H1 (cell line): ENCODE data around the gene SNX15. TPM values are rescaled to one million over a fixed set of nuclear protein-coding genes. Genes with fewer than 3 reads are reported as not detected.

Experiments used
- CTCF ChIA-PET: fragments of 300-600 bp; sonication (Branson Sonifier 250); formaldehyde crosslinking; loops from one replicate; lab custom pipeline; 2021; ENCODE audit not compliant: partially characterized antibody; lab: Charles Lee
- POLR2A ChIA-PET: fragments of 300-600 bp; sonication (Branson Sonifier 250); formaldehyde crosslinking; loops from one replicate; lab custom pipeline; 2021; ENCODE audit warnings: inconsistent platforms; ENCODE audit not compliant: partially characterized antibody; lab: Charles Lee
- DNase-seq, 2 experiments: peaks; one replicate each; pipeline versions ENCODE4 v3.0.0 to v3.0.0-alpha.2; 2010 to 2022; ENCODE audit warnings: low spot score in 2 of 2, low read depth in 1 of 2, mixed read lengths in 1 of 2
- FAIRE-seq: peaks from 2 replicates; lab custom pipeline; 2011; peaks lifted over from hg19 to GRCh38; lab: Jason Lieb, UNC
- H2AFZ ChIP-seq: 2 replicates; pipeline ENCODE4 v1.8.1; 2012; ENCODE audit warnings: low read length, inconsistent platforms
- H2AK5ac ChIP-seq: 2 replicates; pipeline ENCODE4 v1.6.1; 2013; ENCODE audit warnings: low read depth, low read length
- H2BK120ac ChIP-seq: replicated peaks from 2 replicates; pipeline ENCODE3; 2013; ENCODE audit warnings: low read depth, low read length, inconsistent platforms
- H2BK12ac ChIP-seq: 2 replicates; pipeline ENCODE4 v1.6.1; 2013; ENCODE audit warnings: low read depth, low read length
- H2BK15ac ChIP-seq: 2 replicates; pipeline ENCODE4 v1.6.1; 2013; ENCODE audit warnings: low read length
- H2BK20ac ChIP-seq: 2 replicates; pipeline ENCODE4 v1.6.1; 2013; ENCODE audit warnings: low read length
- H2BK5ac ChIP-seq: 2 replicates; pipeline ENCODE4 v1.6.1; 2013; ENCODE audit warnings: low read depth, low read length
- H3K14ac ChIP-seq: 2 replicates; pipeline ENCODE4 v1.6.1; 2013; ENCODE audit warnings: inconsistent platforms; ENCODE audit not compliant: insufficient read length
- H3K18ac ChIP-seq: 2 replicates; pipeline ENCODE4 v1.6.1; 2013; ENCODE audit warnings: low read length; ENCODE audit errors: extremely low read depth
- H3K23ac ChIP-seq: 2 replicates; pipeline ENCODE4 v1.6.1; 2013; ENCODE audit warnings: inconsistent platforms; ENCODE audit not compliant: insufficient read length
- H3K23me2 ChIP-seq: 2 replicates; pipeline ENCODE4 v1.6.1; 2013; ENCODE audit warnings: low read depth, low read length
- H3K27ac ChIP-seq: 2 replicates; pipeline ENCODE4 v1.6.1; 2011; ENCODE audit warnings: low read depth, low read length, inconsistent platforms
- H3K27me3 ChIP-seq, 4 experiments: replicated peaks in 1 of 4; 1 replicate in 1 of 4; 2 replicates in 3 of 4; pipeline versions ENCODE4 v1.6.1 to v1.8.1; 2011 to 2013; ENCODE audit warnings: low read length in 3 of 4, mild to moderate bottlenecking in 3 of 4, inconsistent platforms in 2 of 4, mixed read lengths in 2 of 4, moderate library complexity in 1 of 4; ENCODE audit not compliant: control insufficient read depth in 3 of 4, insufficient read depth in 3 of 4; ENCODE audit errors: extremely low read depth in 1 of 4
- H3K36me3 ChIP-seq, 4 experiments: 2 replicates each; pipeline versions ENCODE4 v1.6.1 to v1.8.1; 2011 to 2013; ENCODE audit warnings: mild to moderate bottlenecking in 4 of 4, low read length in 3 of 4, moderate library complexity in 2 of 4, control low read depth in 1 of 4, inconsistent platforms in 1 of 4; ENCODE audit not compliant: insufficient read depth in 4 of 4, control insufficient read depth in 2 of 4
- H3K4ac ChIP-seq: replicated peaks from 2 replicates; pipeline ENCODE3; 2013; ENCODE audit warnings: low read length, low read depth, mixed read lengths, inconsistent platforms; ENCODE audit not compliant: insufficient read length
- H3K4me1 ChIP-seq, 4 experiments: replicated peaks in 1 of 4; 1 replicate in 1 of 4; 2 replicates in 3 of 4; pipeline versions ENCODE4 v1.6.1 to v1.8.1; 2011 to 2013; ENCODE audit warnings: low read length in 3 of 4, inconsistent platforms in 2 of 4, mixed read lengths in 1 of 4; ENCODE audit not compliant: insufficient read depth in 4 of 4, control insufficient read depth in 3 of 4
- H3K4me2 ChIP-seq, 2 experiments: 2 replicates each; pipeline versions ENCODE4 v1.6.1 to v1.8.1; 2011 to 2013; ENCODE audit warnings: low read depth in 2 of 2, low read length in 2 of 2, control low read depth in 1 of 2, inconsistent platforms in 1 of 2, mild to moderate bottlenecking in 1 of 2; ENCODE audit not compliant: insufficient read depth in 1 of 2
- H3K4me3 ChIP-seq, 4 experiments: fragments of 200-600, 300-600 bp in 1 of 4; sonication (generic), shearing (Covaris generic), sonication (Bioruptor Twin) in 1 of 4; 2 replicates each; pipeline versions ENCODE4 v1.5.1 to v1.8.1; 2011 to 2016; ENCODE audit warnings: low read length in 4 of 4, low read depth in 3 of 4, control low read depth in 2 of 4, inconsistent platforms in 2 of 4, mild to moderate bottlenecking in 2 of 4, mixed read lengths in 1 of 4, moderate library complexity in 1 of 4; ENCODE audit not compliant: insufficient read depth in 2 of 4; ENCODE audit errors: extremely low read depth in 1 of 4
- H3K56ac ChIP-seq: replicated peaks from 2 replicates; pipeline ENCODE3; 2013; ENCODE audit warnings: low read depth, mild to moderate bottlenecking, mixed read lengths, low read length, inconsistent platforms; ENCODE audit not compliant: insufficient read length
- H3K79me1 ChIP-seq: 2 replicates; pipeline ENCODE4 v1.6.1; 2013; ENCODE audit warnings: low read depth, low read length, control low read depth
- H3K79me2 ChIP-seq, 2 experiments: 2 replicates each; pipeline versions ENCODE4 v1.6.1 to v1.8.1; 2012 to 2013; ENCODE audit warnings: low read length in 2 of 2, mild to moderate bottlenecking in 2 of 2, inconsistent platforms in 1 of 2; ENCODE audit not compliant: insufficient read depth in 2 of 2, control insufficient read depth in 1 of 2
- H3K9ac ChIP-seq, 4 experiments: replicated peaks in 1 of 4; 1 replicate in 1 of 4; 2 replicates in 3 of 4; pipeline versions ENCODE4 v1.6.1 to v1.8.1; 2011 to 2013; ENCODE audit warnings: low read depth in 3 of 4, low read length in 3 of 4, control low read depth in 2 of 4, mild to moderate bottlenecking in 2 of 4, moderate library complexity in 2 of 4, inconsistent platforms in 1 of 4; ENCODE audit errors: extremely low read depth in 1 of 4
- H3K9me3 ChIP-seq, 2 experiments: 2 replicates each; pipeline versions ENCODE4 v1.6.1 to v1.8.1; 2012 to 2013; ENCODE audit warnings: mild to moderate bottlenecking in 2 of 2, moderate library complexity in 2 of 2, control low read depth in 1 of 2, inconsistent platforms in 1 of 2, low read depth in 1 of 2, low read length in 1 of 2, mixed read lengths in 1 of 2; ENCODE audit not compliant: insufficient read depth in 2 of 2
- H4K20me1 ChIP-seq, 2 experiments: replicated peaks in 1 of 2; 2 replicates each; pipeline versions ENCODE3 to v1.8.1; 2011 to 2013; ENCODE audit warnings: inconsistent platforms in 2 of 2, low read length in 2 of 2, mild to moderate bottlenecking in 1 of 2; ENCODE audit not compliant: insufficient read depth in 2 of 2, control insufficient read depth in 1 of 2
- H4K5ac ChIP-seq: 2 replicates; pipeline ENCODE4 v1.6.1; 2013; ENCODE audit warnings: low read length, low read depth, mixed read lengths, inconsistent platforms; ENCODE audit not compliant: insufficient read length
- H4K8ac ChIP-seq: 2 replicates; pipeline ENCODE4 v1.8.0; 2013; ENCODE audit warnings: mild to moderate bottlenecking, moderate library complexity, low read length, inconsistent platforms; ENCODE audit not compliant: insufficient read depth; ENCODE audit errors: extremely low read depth
- H4K91ac ChIP-seq: replicated peaks from 2 replicates; pipeline ENCODE3; 2013; ENCODE audit warnings: low read length, mixed read lengths, inconsistent platforms; ENCODE audit not compliant: insufficient read length
- ATF3 ChIP-seq: IDR thresholded peaks from 2 replicates; pipeline ENCODE4 v1.6.1; 2011; ENCODE audit warnings: low read depth, mild to moderate bottlenecking, low read length; ENCODE audit not compliant: insufficient read depth
- EGR1 ChIP-seq: IDR thresholded peaks from 2 replicates; pipeline ENCODE4 v1.6.1; 2011; ENCODE audit warnings: low read depth, low read length, borderline replicate concordance
- EP300 ChIP-seq, 2 experiments: IDR thresholded peaks; 1 replicate in 1 of 2; 2 replicates in 1 of 2; pipeline ENCODE4 v1.6.1; 2011 to 2012; ENCODE audit warnings: low read depth in 2 of 2, low read length in 2 of 2, mild to moderate bottlenecking in 2 of 2, borderline replicate concordance in 1 of 2, inconsistent platforms in 1 of 2, moderate library complexity in 1 of 2
- HDAC6 ChIP-seq: IDR thresholded peaks from one replicate; pipeline ENCODE4 v1.7.1; 2012; ENCODE audit warnings: low read depth, mild to moderate bottlenecking, inconsistent platforms, low read length, moderate library complexity
- JUN ChIP-seq: IDR thresholded peaks from 2 replicates; pipeline ENCODE4 v1.6.1; 2011; ENCODE audit warnings: low read depth, mild to moderate bottlenecking, improper control_type of control experiment, low read length
- KDM1A ChIP-seq: fragments of 200-600, 300-600 bp; sonication (generic); IDR thresholded peaks from 2 replicates; pipeline ENCODE4 v1.7.1; 2016; ENCODE audit warnings: mild to moderate bottlenecking, low read length, borderline replicate concordance
- NRF1 ChIP-seq: IDR thresholded peaks from 2 replicates; pipeline ENCODE4 v1.6.1; 2011; ENCODE audit warnings: mild to moderate bottlenecking, low read depth, low read length, improper control_type of control experiment
- RAD21 ChIP-seq, 2 experiments: IDR thresholded peaks in 1 of 2; conservative IDR thresholded peaks in 1 of 2; 2 replicates each; pipeline ENCODE4 v1.6.1; 2011; ENCODE audit warnings: low read depth in 2 of 2, low read length in 2 of 2, improper control_type of control experiment in 1 of 2, inconsistent platforms in 1 of 2, mild to moderate bottlenecking in 1 of 2, moderate library complexity in 1 of 2
- RNF2 ChIP-seq: fragments of 200-900, 300-1000 bp; sonication (generic); IDR thresholded peaks from 2 replicates; pipeline ENCODE4 v1.7.1; 2016; ENCODE audit warnings: borderline replicate concordance, low read depth, mild to moderate bottlenecking, antibody characterized with exemption, low read length; ENCODE audit not compliant: poor library complexity, severe bottlenecking; ENCODE audit errors: missing control alignments
- RXRA ChIP-seq: IDR thresholded peaks from 2 replicates; pipeline ENCODE4 v1.6.1; 2011; ENCODE audit warnings: low read depth, mild to moderate bottlenecking, low read length, moderate library complexity; ENCODE audit not compliant: insufficient read depth
- SP1 ChIP-seq: IDR thresholded peaks from 2 replicates; pipeline ENCODE4 v1.6.1; 2011; ENCODE audit warnings: low read depth, low read length
- SUZ12 ChIP-seq: fragments of 200-600 bp; sonication (generic); IDR thresholded peaks from 2 replicates; pipeline ENCODE4 v1.6.1; 2012; ENCODE audit warnings: mild to moderate bottlenecking, inconsistent platforms, low read length, moderate library complexity, mixed read lengths
- YY1 ChIP-seq: IDR thresholded peaks from 2 replicates; pipeline ENCODE4 v1.6.1; 2011; ENCODE audit warnings: low read depth, mild to moderate bottlenecking, low read length
- WGBS, 2 experiments: shearing (Covaris generic) in 1 of 2; methylation state at CpG; one replicate each; pipeline versions ENCODE4 v1.1.6 to v1.1.7; 2013 to 2015; ENCODE audit warnings: low lambda C conversion rate in 2 of 2, mixed read lengths in 2 of 2, inconsistent platforms in 1 of 2, low coverage in 1 of 2, missing lambda C conversion rate in 1 of 2; ENCODE audit not compliant: insufficient replicate concordance in 2 of 2, insufficient coverage in 1 of 2, insufficient read length in 1 of 2; ENCODE audit errors: extremely low coverage in 1 of 2, missing lambda C conversion rate in 1 of 2; 5-methylcytosine and 5-hydroxymethylcytosine counted together
- polyA plus RNA-seq, 7 experiments: library from polyadenylated mRNA; depleted of rRNA in 3 of 7; stranded (reverse) in 5 of 7; unstranded in 2 of 7; fragments of >200 nt in 5 of 7; fragments of 200-250 nt in 2 of 7; gene quantifications; 1 replicate in 5 of 7; 2 replicates in 1 of 7; 4 replicates in 1 of 7; pipeline versions ENCODE4 v1.2.1 to v1.2.3, GENCODE V29; 2011 to 2013; ENCODE audit warnings: missing spikeins in 2 of 7, mixed read lengths in 2 of 7
- total RNA-seq: library from RNA; stranded (reverse); fragmentation: NEBNext Ultra II Directional; extraction: Animal tissue kit (Norgen Biotek cat#: 25700); gene quantifications from 2 replicates; pipeline ENCODE4 v1.2.1, GENCODE V29; 2021

SNX15 gene
- total and polyA plus RNA-seq, 2 of the 8 experiments (the other 6 are each of a cell fraction or from before 2014, with no cell fraction given), result 13.0 to 18.3 TPM

GRCh38 chr11:64999478-64999877 is 27.8 kb upstream of the SNX15 start:
- no peaks in the 10 kb centered on the region for H3K27me3 ChIP-seq
- no peak overlapping the region for H2BK120ac ChIP-seq
- no peak overlapping the region for H3K9ac ChIP-seq
- peaks cover 0 to 9% (median 1%) of the 10 kb centered on the region in 4 experiments; a peak in 2 of 7 replicates for H3K4me1 ChIP-seq
- H3K14ac ChIP-seq, result no peak overlapping the region
- no peak overlapping the region for H3K4me3 ChIP-seq
- H2BK5ac ChIP-seq, result no peak overlapping the region
- H2BK20ac ChIP-seq, result no peak overlapping the region
- H2AK5ac ChIP-seq, result no peak overlapping the region
- POLR2A ChIA-PET, result interaction anchor here (1.3 kb wide), 1 partner anchor 221 kb away, joined by 5 read pairs; the partner anchor contains the start of gene SF1
- H3K4ac ChIP-seq, result peak overlapping the region; percentile 21
- no peaks in the 10 kb centered on the region for H3K9me3 ChIP-seq
- H4K5ac ChIP-seq, result no peak overlapping the region
- no peaks in the 10 kb centered on the region for H3K79me1 ChIP-seq
- H3K18ac ChIP-seq, result no peak overlapping the region
- no peaks in the 10 kb centered on the region for H3K23me2 ChIP-seq
- no peak overlapping the region for H2AFZ ChIP-seq
- H3K27ac ChIP-seq, result no peak overlapping the region
- H2BK12ac ChIP-seq, result no peak overlapping the region
- 67% methylated on average over 1 of the region's 1 CpG; no CpG with 5 or more reads in 1 of the 2 experiments for WGBS, 2 experiments
- no peaks in the 10 kb centered on the region for H4K20me1 ChIP-seq
- no peak overlapping the region for H3K56ac ChIP-seq
- FAIRE-seq, result no peak
- no peak overlapping the region for H4K91ac ChIP-seq
- no peak overlapping the region for H4K8ac ChIP-seq
- CTCF ChIA-PET, result interaction anchor here (1.4 kb wide), 1 partner anchor 104 kb away, joined by 5 read pairs; no protein-coding TSS in a partner anchor
- DNase-seq, result no peak
- H2BK15ac ChIP-seq, result no peak overlapping the region
- no peak overlapping the region for H3K4me2 ChIP-seq
- H3K23ac ChIP-seq, result no peak overlapping the region
- H3K79me2 ChIP-seq, result no peaks in the 10 kb centered on the region
- no peaks in the 10 kb centered on the region for H3K36me3 ChIP-seq
- TF ChIP-seq RAD21 (IDR thresholded peaks at IDR 0.05 in 1 of 2, conservative IDR thresholded peaks at IDR 0.05 in 1 of 2; ENCODE audit: low read depth in 2 of 2, low read length in 2 of 2) (no peak), EP300 (IDR thresholded peaks at IDR 0.05; ENCODE audit: borderline replicate concordance in 1 of 2, low read depth in 2 of 2, low read length in 2 of 2) (no peak), KDM1A (no peak), JUN (no peak), EGR1 (no peak), RXRA (no peak), ATF3 (no peak), NRF1 (no peak), SP1 (no peak), RNF2 (no peak), SUZ12 (no peak), YY1 (no peak), HDAC6 (no peak)
